Measurements from ENCODE around the gene LAMP1.
"Not testable (repeated sequence)": the region's sequence is repeated elsewhere in the genome, so short reads cannot be mapped to it uniquely, and the experiment has no call there.

Gene LAMP1, protein sequence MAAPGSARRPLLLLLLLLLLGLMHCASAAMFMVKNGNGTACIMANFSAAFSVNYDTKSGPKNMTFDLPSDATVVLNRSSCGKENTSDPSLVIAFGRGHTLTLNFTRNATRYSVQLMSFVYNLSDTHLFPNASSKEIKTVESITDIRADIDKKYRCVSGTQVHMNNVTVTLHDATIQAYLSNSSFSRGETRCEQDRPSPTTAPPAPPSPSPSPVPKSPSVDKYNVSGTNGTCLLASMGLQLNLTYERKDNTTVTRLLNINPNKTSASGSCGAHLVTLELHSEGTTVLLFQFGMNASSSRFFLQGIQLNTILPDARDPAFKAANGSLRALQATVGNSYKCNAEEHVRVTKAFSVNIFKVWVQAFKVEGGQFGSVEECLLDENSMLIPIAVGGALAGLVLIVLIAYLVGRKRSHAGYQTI

DNA sequence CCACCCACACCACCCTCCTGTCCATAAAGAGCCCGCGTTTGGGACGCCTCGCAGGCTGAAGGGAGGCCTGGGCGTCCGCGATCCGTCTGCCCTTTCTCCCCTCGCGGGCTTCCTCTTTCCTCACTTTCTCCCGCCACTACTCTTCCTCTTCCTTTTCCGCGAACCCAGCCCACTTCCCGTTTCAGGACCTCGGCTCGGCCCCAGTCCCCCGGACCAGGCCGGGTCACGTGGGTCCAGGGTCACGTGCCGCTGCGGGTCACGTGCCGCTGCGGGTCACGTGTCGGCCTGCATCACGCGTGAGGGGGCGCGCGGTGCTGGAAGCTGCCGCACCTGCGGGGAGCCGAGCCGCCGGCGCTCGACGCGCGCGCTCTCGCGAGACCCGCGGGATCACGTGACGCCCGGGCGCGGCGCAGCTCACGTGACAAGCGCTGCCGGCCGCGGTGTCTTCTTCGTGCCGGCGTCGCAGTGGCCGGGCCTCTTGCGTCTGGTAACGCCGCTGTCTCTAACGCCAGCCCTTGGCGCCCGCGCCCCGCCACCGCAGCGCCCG lies at the start of gene LAMP1:
Gene LAMP1, plus strand, starts transcription at position 417 of the 547 bp plus-strand sequence. CDS start 196 bp downstream, outside the sequence.
- FAIRE-seq: no peak

DNA sequence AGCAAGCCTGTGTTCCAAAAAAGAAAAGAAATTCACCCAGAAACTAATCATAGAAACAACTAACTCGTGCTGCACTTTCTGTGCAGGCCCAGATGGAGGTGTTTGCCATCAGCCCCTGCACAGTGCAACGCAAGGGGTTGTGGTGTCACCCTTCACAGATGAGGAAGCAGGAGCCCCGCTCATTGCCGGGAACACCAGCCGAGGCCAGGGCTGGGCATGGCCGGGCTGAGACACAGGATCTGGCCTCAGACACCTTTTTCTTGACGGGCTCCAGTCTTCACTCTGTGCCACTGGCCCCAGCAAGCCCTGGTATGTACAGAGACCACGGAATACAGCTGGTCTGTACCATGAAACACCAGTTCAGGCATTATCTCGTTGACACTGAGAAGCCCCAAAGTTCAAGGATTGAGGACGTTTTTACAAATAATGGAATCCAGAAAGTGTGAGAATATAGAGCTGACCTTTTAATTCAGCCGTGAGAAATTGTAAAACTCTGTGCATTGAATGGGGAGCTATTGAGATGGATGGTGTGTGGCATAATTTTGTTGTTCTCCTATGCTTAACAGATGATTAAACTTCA lies 44.4 kb upstream of the LAMP1 start:
- no peak for FAIRE-seq

- FAIRE-seq: not testable (repeated sequence)
Observed at GRCh38 chr13:113257908-113258307, 39.1 kb upstream of the LAMP1 start.

DNA sequence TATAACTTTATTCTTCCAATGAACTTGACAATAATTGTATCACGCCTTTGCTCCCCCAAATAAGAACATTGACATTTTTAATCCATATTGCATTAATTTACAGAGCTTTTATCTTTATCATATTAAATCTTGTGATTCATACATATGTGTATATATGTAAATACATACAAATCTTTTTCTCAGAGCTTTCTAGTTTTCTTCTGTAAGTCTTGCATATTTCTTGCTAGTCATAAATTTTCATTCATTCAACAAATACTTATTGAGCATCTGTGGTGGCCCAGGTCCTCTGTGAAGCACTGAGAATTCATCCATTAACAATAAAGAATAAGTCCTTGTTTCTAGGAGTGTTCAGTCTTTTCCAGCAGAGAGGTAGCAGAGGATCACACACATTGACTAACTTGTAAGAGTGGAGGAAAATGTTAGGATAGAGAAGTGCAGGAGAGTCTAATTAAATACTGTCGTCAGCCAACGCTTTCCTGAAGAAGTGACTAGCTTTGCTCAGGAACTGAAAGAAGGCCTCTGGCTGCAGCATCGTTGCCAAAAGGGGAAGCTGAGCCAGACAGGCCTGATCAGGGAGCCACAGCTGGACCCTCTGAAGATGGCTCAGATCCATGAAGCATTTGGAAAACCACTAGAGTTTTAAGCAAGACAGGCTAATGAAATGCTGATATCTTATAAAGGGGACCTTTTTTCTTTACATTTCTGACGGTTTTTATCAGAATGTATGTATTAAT lies 38.6 kb upstream of the LAMP1 start:
- no peak for FAIRE-seq

GRCh38 chr13:113260996-113261395 lies 36.0 kb upstream of the LAMP1 start:
- no peak for FAIRE-seq

DNA sequence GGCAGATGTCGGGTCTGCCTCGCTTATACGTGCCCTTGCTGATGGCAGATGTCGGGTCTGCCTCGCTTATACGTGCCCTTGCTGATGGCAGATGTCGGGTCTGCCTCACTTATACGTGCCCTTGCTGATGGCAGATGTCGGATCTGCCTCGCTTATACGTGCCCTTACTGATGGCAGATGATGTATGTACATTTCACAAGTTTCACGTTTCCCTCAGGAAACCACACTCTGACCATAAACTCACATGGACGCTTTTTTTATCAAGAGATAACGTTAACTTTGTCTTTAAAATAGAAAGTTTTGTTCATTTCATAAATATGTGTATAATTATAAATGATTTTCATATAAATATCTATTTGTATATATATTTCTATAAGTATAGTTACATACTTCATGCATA lies 34.0 kb upstream of the LAMP1 start:
- FAIRE-seq: not testable (repeated sequence)

- FAIRE-seq: no peak
Observed at GRCh38 chr13:113267642-113268405, 29.2 kb upstream of the LAMP1 start.

DNA sequence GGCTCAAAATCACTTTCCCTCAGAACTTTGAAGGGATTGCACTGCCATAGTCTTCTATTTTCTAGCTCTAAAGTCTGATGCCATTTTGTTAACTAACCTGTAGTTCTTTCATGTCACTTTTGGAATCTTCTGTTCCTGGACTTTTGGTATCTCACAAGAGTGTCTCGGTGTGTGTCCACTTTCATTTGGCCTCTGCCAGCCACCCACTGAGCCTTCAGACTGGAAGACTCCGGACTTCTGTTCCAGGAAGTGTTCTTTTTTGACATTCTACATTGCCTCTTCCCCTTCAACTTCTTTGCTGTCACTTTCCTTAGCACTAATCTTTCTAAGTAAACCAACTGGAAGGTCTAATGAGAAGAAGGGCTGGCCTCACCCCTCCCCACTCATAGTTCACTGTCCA lies 25.0 kb upstream of the LAMP1 start:
- FAIRE-seq: no peak

DNA sequence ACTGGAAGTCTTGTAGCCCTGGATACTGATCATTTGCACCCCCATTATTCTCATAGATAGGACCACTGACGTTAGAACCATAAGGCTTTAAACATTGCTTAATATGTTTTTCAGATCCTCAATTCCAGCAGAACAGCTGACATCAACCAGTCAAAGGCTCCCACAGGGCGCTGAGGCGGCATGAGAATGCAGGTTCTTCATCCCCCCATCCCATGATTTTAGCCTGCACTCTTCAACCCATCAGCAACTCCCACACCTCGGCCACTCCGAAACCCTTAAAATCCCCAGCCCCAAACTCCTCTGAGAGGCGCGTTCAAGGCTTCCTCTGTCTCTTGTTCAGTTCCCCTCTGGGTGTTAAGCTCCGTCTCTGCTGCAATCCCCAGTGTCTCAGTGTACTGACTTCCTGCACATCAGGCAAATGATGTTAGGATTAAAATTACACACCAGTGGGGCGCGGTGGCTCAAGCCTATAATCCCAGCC lies 24.3 kb upstream of the LAMP1 start:
- no peak for FAIRE-seq

DNA sequence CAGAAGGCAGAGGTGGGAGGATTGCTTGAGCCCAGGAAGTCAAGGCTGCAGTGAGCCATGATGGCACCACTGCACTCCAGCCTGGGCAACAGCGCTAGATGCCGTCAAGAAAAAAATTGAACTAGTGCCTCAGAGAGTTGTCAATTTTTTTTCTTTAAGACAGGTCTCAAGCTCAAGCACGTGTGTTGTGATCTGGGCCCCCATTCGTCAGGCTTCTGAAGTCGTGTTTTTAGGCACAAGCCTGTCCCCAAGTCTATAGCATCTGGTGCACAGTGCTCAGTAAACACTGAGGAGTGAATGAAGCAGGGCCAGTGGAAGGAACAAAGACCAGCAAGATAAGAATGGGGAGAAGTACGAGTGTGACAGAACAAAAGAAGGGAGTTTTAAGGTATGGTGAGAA lies 23.7 kb upstream of the LAMP1 start:
- no peak for FAIRE-seq

GRCh38 chr13:113273851-113274590 lies 23.0 kb upstream of the LAMP1 start:
- no peak for FAIRE-seq

GRCh38 chr13:113274721-113275120 lies 22.3 kb upstream of the LAMP1 start:
- FAIRE-seq: no peak

DNA sequence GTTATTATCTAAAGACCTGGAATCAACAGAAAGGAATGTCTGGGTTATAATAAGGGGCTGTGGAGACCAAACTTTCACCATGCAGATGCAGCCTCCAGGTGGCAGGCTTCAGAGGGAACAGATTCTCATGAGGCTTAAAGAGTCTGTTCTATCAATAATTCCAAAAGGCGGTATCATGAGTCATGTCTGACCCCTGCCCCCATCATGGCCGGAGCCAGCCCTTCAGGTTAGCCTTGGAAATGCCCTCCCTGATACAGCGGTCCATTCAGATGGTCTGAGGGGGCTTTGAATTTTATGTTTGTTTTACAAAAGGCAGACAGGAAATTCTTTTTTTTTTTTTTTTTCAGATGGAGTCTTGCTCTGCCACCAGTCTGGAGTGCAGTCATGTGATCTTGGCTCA lies 21.7 kb upstream of the LAMP1 start:
- FAIRE-seq: no peak

- no peak for FAIRE-seq
Observed at GRCh38 chr13:113280126-113280525, 16.9 kb upstream of the LAMP1 start.

DNA sequence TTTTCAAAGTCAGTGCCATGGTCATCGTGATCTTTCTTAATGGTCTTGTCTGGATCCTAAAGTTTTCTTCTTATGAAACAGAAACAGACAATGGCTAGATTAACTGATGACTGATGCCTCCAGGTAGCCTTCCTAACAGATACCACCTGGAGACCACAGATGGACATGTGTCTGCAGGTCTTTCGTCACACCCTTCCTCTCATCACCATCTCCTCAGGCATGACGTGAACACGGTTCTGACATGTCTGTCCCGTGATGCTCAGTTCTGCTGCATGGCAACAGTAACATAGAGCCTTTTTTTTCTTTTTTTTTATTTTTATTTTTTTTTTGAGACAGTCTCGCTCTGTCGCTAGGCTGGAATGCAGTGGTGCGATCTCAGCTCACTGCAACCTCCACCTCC lies 13.1 kb upstream of the LAMP1 start:
- FAIRE-seq: no peak

- FAIRE-seq: no peak
Observed at GRCh38 chr13:113288880-113289279, 8.2 kb upstream of the LAMP1 start.

DNA sequence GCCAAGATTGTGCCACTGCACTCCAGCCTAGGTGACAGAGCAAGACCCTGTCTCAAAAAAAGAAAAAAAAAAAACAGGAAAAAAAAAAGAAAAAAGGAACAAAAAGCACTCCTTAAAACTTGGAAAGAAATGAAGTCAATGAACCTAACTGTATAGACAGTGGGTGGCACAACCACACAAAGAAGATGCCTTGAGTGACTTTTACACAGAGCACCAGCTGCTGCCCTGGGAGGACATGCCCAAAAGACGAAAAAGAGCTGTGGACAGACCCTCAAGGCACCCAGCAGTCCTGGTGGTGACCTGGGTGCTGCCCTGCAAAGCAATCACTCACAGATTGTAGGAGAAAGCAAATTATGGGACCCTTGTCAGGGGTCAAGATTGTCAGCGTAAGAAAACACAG lies 5.9 kb upstream of the LAMP1 start:
- no peak for FAIRE-seq

DNA sequence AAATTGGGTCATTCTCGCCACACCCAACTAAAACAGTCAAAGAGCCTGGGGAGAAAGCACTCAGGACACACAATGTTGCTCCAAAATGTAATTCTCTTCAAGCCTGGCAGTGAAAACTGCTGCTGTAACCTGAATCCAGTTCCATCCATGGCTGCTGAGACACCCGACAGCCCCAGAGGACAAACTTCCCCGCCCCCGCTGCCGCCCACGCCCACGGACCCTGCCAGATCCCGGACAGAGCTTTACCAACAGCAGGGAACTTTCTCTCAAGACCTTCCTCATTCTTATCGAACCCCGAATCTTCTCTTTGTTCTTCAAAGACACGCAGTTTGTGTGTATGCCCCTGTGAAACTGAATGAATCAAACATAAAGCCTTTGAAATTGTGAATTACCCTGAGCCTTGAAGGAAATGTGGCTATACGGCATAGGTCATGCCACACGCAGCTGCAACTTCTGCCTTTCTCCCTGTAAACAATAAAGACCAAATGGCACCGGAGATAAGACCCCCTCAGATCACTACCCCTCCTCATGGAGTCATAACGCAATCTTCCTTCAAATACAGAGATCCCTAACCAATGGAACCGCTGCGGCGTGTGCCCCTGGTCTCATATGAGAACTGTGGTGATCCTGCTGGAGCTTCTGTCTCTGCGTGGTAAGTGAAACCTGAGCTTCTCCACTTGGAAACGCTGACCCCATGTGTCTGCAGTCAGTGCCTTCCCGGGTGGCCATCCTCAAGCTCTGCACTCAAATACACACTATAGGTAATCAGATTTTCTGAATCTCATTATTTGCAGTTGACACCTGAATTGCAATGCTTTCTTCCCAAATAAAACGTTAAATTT lies 4.8 kb upstream of the LAMP1 start:
- FAIRE-seq: no peak

DNA sequence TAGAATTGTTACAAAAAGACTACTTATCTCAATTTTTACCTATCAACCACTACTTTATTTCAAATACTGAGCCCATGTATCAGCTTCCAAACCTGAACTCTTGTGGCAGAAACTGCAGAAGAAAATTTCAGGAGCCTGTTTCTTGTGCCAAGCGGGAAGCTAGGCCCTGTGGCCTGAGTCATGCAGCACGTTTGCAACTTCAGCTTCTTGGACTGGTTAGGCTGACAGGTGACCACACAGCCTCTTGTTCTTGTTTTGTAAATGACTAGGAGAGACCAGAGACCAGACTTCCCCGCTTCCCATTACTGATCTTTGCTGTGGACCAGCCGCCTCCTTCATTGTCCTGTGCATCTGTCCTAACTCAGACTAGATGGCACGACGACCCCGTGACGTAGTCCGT lies 3.4 kb upstream of the LAMP1 start:
- no peak for FAIRE-seq

DNA sequence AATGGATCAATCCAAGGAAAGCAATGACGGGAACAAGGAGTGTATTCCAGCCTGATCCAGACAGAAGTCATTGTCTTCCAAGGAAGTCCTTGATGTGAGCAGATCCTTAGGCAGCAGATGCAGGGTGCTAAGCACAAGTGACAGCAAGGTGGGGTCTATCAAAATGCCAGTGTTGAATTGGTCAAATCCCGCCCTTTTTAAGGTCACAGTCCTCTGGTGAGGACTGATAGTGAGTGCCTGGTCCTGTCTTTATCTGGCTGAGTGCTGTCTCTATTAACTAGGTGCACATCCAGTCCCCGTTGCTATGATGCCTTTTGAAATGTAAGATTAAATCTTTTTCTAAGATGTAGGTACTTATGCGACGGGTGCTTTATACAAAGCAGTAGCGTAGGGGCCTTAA lies 1.3 kb upstream of the LAMP1 start:
- no peak for FAIRE-seq
